Esophagus squamous epithelium (tissue), 5 donors: ENCODE measurements around the gene TMEM186. TPM values are rescaled to one million over a fixed set of nuclear protein-coding genes. Genes with fewer than 3 reads are reported as not detected.
"Not testable (repeated sequence)": the region's sequence is repeated elsewhere in the genome, so short reads cannot be mapped to it uniquely, and the experiment has no call there.

ENCODE experiments used
- DNase-seq: peaks from one replicate; lab custom pipeline; 2025; lab: John Stamatoyannopoulos, UW
- H3K27ac ChIP-seq, 4 donors: fragments of 200-600 bp; sonication (generic); one replicate each; pipeline ENCODE4 v1.5.1; 2016 to 2019; ENCODE audit warnings: mild to moderate bottlenecking in 1 of 4
- H3K27me3 ChIP-seq, 4 donors: fragments of 200-600 bp; sonication (generic); 1 replicate in 3 of 4; 2 replicates in 1 of 4; pipeline versions ENCODE4 v1.5.1 to v1.6.0; 2017 to 2021; ENCODE audit warnings: antibody characterized with exemption in 1 of 4
- H3K36me3 ChIP-seq, 3 donors: fragments of 200-600 bp; sonication (generic); one replicate each; pipeline ENCODE4 v1.5.1; 2016 to 2019
- H3K4me1 ChIP-seq, 3 donors: fragments of 200-600 bp; sonication (generic); one replicate each; pipeline ENCODE4 v1.5.1; 2017 to 2019
- H3K4me3 ChIP-seq, 4 donors: fragments of 200-600 bp; sonication (generic); 1 replicate in 3 of 4; 2 replicates in 1 of 4; pipeline ENCODE4 v1.5.1; 2016 to 2019; ENCODE audit warnings: mild to moderate bottlenecking in 2 of 4, moderate library complexity in 1 of 4
- H3K9me3 ChIP-seq, 3 donors: fragments of 200-600 bp; sonication (generic); one replicate each; pipeline ENCODE4 v1.5.1; 2016 to 2019
- CTCF ChIP-seq, 6 experiments: fragments of 450-650 bp in 4 of 6; fragments of 200-600 bp in 2 of 6; sonication (generic) in 2 of 6; IDR thresholded peaks; one replicate each; pipeline ENCODE4 v1.5.1; 2016 to 2019; ENCODE audit warnings: antibody characterized with exemption in 6 of 6, mild to moderate bottlenecking in 4 of 6, moderate library complexity in 4 of 6
- POLR2A ChIP-seq, 4 donors: fragments of 450-650 bp; IDR thresholded peaks; one replicate each; pipeline ENCODE4 v1.6.1; 2017; ENCODE audit warnings: antibody characterized with exemption in 4 of 4, mild to moderate bottlenecking in 4 of 4, moderate library complexity in 3 of 4
- WGBS, 2 donors: methylation state at CpG; one replicate each; pipeline ENCODE4 v1.1.5; 2018; 5-methylcytosine and 5-hydroxymethylcytosine counted together
- intact Hi-C: fragments of 100-400 bp; cut with DNase I; formaldehyde crosslinking; loops from one replicate; pipeline ENCODE4 v1.15.0; 2022
- total RNA-seq, 4 donors: library from RNA; depleted of rRNA; stranded (reverse); fragments of >200 nt; gene quantifications; one replicate each; pipeline ENCODE4 v1.1.0, GENCODE V29; 2016
- donor health status: DM: yes; HTN: yes; CAD: no.

TMEM186 gene
- total RNA-seq, 4 donors from 2014 or later: 3.6 to 9.7 (median 8.6) TPM

- Histone ChIP-seq H3K9me3 (no peaks in the 10 kb centered on the region), H3K4me3 (no peak overlapping the region), H3K27me3 (no peaks in the 10 kb centered on the region), H3K27ac (no peak overlapping the region), H3K36me3 (peaks cover 27 to 100% (median 68%) of the 10 kb centered on the region in 3 donors), H3K4me1 (peaks cover 0 to 8% (median 3%) of the 10 kb centered on the region in 3 donors)
- WGBS, 2 donors: 85 to 92% methylated on average over 3 of the region's 3 CpGs
- TF ChIP-seq CTCF (IDR thresholded peaks at IDR 0.05) (no peak), POLR2A (IDR thresholded peaks at IDR 0.05) (no peak)
- no peak for DNase-seq
- intact Hi-C loops: no loop called here
Observed at GRCh38 chr16:8808009-8808408, 10.6 kb upstream of the TMEM186 start.

- intact Hi-C loops: no loop called here
- H3K27me3 ChIP-seq: no peaks in the 10 kb centered on the region
- no peak overlapping the region for H3K4me3 ChIP-seq
- WGBS, 2 donors: 92 to 97% methylated on average over 5 of the region's 5 CpGs
- DNase-seq: no peak
- H3K4me1 ChIP-seq: peaks cover 0 to 8% (median 0%) of the 10 kb centered on the region in 3 donors
- TF ChIP-seq POLR2A (IDR thresholded peaks at IDR 0.05): no peak
- no peak for TF ChIP-seq CTCF (IDR thresholded peaks at IDR 0.05)
- H3K27ac ChIP-seq: no peak overlapping the region
- H3K36me3 ChIP-seq: peaks cover 29 to 100% (median 68%) of the 10 kb centered on the region in 3 donors
- no peaks in the 10 kb centered on the region for H3K9me3 ChIP-seq
Observed at GRCh38 chr16:8807189-8807588, 9.8 kb upstream of the TMEM186 start.

- intact Hi-C loops: no loop called here
- TF ChIP-seq POLR2A (IDR thresholded peaks at IDR 0.05) (no peak), CTCF (IDR thresholded peaks at IDR 0.05) (no peak)
- DNase-seq: no peak
Observed at GRCh38 chr16:8806272-8806983, 9.0 kb upstream of the TMEM186 start.

GRCh38 chr16:8804313-8804712 is 6.9 kb upstream of the TMEM186 start:
- H3K27me3 ChIP-seq: no peaks in the 10 kb centered on the region
- H3K9me3 ChIP-seq: no peaks in the 10 kb centered on the region
- no peak overlapping the region for H3K27ac ChIP-seq
- H3K4me3 ChIP-seq: no peak overlapping the region
- intact Hi-C loops: no loop called here
- peaks cover 29 to 92% (median 54%) of the 10 kb centered on the region in 3 donors for H3K36me3 ChIP-seq
- peaks cover 2 to 17% (median 7%) of the 10 kb centered on the region in 3 donors for H3K4me1 ChIP-seq
- 78 to 90% methylated on average over 6 of the region's 6 CpGs for WGBS, 2 donors
- TF ChIP-seq CTCF (IDR thresholded peaks at IDR 0.05): no peak
- TF ChIP-seq POLR2A (IDR thresholded peaks at IDR 0.05): no peak
- DNase-seq: no peak

More at GRCh38 chr16:8806272-8806983, 9.0 kb upstream of the TMEM186 start:
- Histone ChIP-seq H3K4me3 (no peak overlapping the region), H3K4me1 (peaks cover 0 to 1% (median 0%) of the 10 kb centered on the region in 3 donors), H3K9me3 (no peaks in the 10 kb centered on the region), H3K27ac (no peak overlapping the region), H3K36me3 (peaks cover 31 to 100% (median 65%) of the 10 kb centered on the region in 3 donors), H3K27me3 (no peaks in the 10 kb centered on the region)
- WGBS, 2 donors: 82 to 88% methylated on average over 13 of the region's 13 CpGs

- H3K27ac ChIP-seq, intact Hi-C loops, H3K27me3 ChIP-seq, DNase-seq, H3K4me3 ChIP-seq, H3K9me3 ChIP-seq: not testable (repeated sequence)
- H3K36me3 ChIP-seq: peaks cover 24 to 89% (median 48%) of the 10 kb centered on the region in 3 donors
- peaks cover 8 to 23% (median 13%) of the 10 kb centered on the region in 3 donors for H3K4me1 ChIP-seq
- 94% methylated on average over 9 to 10 of the region's 12 CpGs for WGBS, 2 donors
Observed at GRCh38 chr16:8803733-8804132, 6.3 kb upstream of the TMEM186 start.
